ENCODE results near the gene VPREB3. TPM values are rescaled to one million over a fixed set of nuclear protein-coding genes. Genes with fewer than 3 reads are reported as not detected.

Gene VPREB3
- total RNA-seq, 1 experiment from 2014 or later = not detected

GRCh38 chr22:23718371-23719165 is 35.7 kb downstream of the VPREB3 start:
- POLR2A ChIA-PET = no interaction called here
- intact Hi-C loops (cut with micrococcal nuclease; ENCODE audit: unreplicated experiment) = no loop called here
- peaks cover 4% of the 10 kb centered on the region; the same call in 1 of the 2 replicates for H3K4me1 ChIP-seq
- H3K27ac Mint-ChIP-seq (ENCODE audit: unreplicated experiment) = no peak overlapping the region
- no peaks in the 10 kb centered on the region for H3K27me3 Mint-ChIP-seq (ENCODE audit: insufficient read depth, unreplicated experiment)
- no peak overlapping the region for H3K4me3 Mint-ChIP-seq (ENCODE audit: unreplicated experiment)
- H3K27me3 ChIP-seq (replicated peaks; ENCODE audit: control insufficient read depth, insufficient read depth, low read length) = no peaks in the 10 kb centered on the region
- no peak for TF ChIP-seq CTCF (IDR thresholded peaks at IDR 0.05; ENCODE audit: insufficient read depth in 1 of 2, low read depth in 1 of 2, low read length in 1 of 2, severe bottlenecking in 1 of 2, unreplicated experiment in 1 of 2)
- no peaks in the 10 kb centered on the region; the same call in 1 of the 2 replicates for H3K36me3 ChIP-seq (ENCODE audit: control insufficient read depth, insufficient read depth, low read length)
- CTCF ChIA-PET = no interaction called here
- no peaks in the 10 kb centered on the region for H3K9me3 ChIP-seq
- H3K4me3 ChIP-seq (ENCODE audit: low read depth, low read length) = no peak overlapping the region
- H3K4me1 Mint-ChIP-seq (ENCODE audit: low read depth, unreplicated experiment) = no peaks in the 10 kb centered on the region
- H3K9me3 Mint-ChIP-seq (ENCODE audit: unreplicated experiment) = no peaks in the 10 kb centered on the region
- H3K36me3 Mint-ChIP-seq (ENCODE audit: insufficient read depth, unreplicated experiment) = peaks cover 10% of the 10 kb centered on the region
- BruUV-seq (replicated peaks) = no TSS peak
- no peak for DNase-seq

- no peak for TF ChIP-seq CTCF (IDR thresholded peaks at IDR 0.05; ENCODE audit: insufficient read depth in 1 of 2, low read depth in 1 of 2, low read length in 1 of 2, severe bottlenecking in 1 of 2, unreplicated experiment in 1 of 2)
- Histone ChIP-seq H3K36me3 (ENCODE audit: control insufficient read depth, insufficient read depth, low read length) (no peaks in the 10 kb centered on the region; the same call in 1 of the 2 replicates), H3K4me3 (ENCODE audit: low read depth, low read length) (peak overlapping the region; percentile 73), H3K27me3 (replicated peaks; ENCODE audit: control insufficient read depth, insufficient read depth, low read length) (no peaks in the 10 kb centered on the region), H3K4me1 (peaks cover 4% of the 10 kb centered on the region; the same call in 1 of the 2 replicates), H3K9me3 (no peaks in the 10 kb centered on the region)
- peak; percentile 84 to 89 for DNase-seq
- H3K36me3 Mint-ChIP-seq (ENCODE audit: insufficient read depth, unreplicated experiment) = peaks cover 15% of the 10 kb centered on the region
- peak overlapping the region; percentile 85 for H3K27ac Mint-ChIP-seq (ENCODE audit: unreplicated experiment)
- TSS peak; percentile 57 for BruUV-seq (replicated peaks)
- peak overlapping the region; percentile 74 for H3K4me3 Mint-ChIP-seq (ENCODE audit: unreplicated experiment)
- ChIA-PET CTCF (interaction anchor here (0.6 to 1.0 kb wide), 2 partner anchors 33 to 54 kb away, joined by 3 to 4 read pairs; no protein-coding TSS in a partner anchor), POLR2A (interaction anchor here (0.6 kb wide), 2 partner anchors 56 to 96 kb away, joined by 3 read pairs; partner anchors contain the start of gene MMP11)
- H3K27me3 Mint-ChIP-seq (ENCODE audit: insufficient read depth, unreplicated experiment) = no peaks in the 10 kb centered on the region
- intact Hi-C loops (cut with micrococcal nuclease; ENCODE audit: unreplicated experiment) = loop anchor here (1.0 to 2.0 kb wide), 2 partner anchors 34 to 96 kb away; partner anchors contain the start of gene ZNF70
- H3K4me1 Mint-ChIP-seq (ENCODE audit: low read depth, unreplicated experiment) = no peaks in the 10 kb centered on the region
- no peaks in the 10 kb centered on the region for H3K9me3 Mint-ChIP-seq (ENCODE audit: unreplicated experiment)
Measured at GRCh38 chr22:23716811-23717801, 37.1 kb downstream of the VPREB3 start.
